Activated CD4-positive, alpha-beta T cell treated with anti-CD3 and anti-CD28 coated beads, Interleukin-2, amount 50 U/mL, for 24 hours (primary cell): ENCODE measurements around the gene TBX15.

Source experiments
- DNase-seq, 2 donors: peaks; one replicate each; pipeline ENCODE4 v3.0.0-alpha.2; 2020; ENCODE audit warnings: low read depth in 1 of 2, low spot score in 1 of 2

Gene TBX15

DNA sequence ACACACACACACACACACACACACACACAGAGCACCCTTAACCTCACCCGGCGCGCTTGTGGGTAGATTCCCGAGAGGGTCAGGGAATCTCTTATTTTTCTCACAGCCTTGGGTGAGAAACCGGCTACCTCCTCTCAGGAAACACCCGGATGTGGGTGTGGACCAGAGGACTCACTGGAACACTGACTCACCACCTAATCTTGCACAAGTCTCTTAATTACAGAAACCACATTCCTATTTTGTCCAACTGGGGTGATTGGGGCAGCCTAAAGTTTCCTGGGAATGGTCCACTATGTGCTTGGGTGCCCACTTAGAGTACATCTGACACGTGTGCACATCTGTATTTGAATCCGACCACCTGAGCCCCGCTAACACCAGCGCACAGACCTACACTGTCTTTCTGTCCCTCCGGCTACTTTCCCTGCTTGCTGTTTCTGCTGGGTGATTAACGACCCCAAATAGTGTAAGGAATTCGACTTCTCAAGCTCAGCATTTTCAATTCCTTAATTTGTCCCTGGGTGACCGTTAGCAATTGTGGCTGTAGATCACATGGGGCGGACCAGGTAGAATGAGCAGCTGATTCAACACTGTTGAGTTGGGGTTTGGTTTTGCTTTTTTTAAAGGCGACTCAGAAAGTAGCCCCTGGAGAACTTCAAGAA is 14.0 kb upstream of the TBX15 start:
- DNase-seq = no peak

DNA sequence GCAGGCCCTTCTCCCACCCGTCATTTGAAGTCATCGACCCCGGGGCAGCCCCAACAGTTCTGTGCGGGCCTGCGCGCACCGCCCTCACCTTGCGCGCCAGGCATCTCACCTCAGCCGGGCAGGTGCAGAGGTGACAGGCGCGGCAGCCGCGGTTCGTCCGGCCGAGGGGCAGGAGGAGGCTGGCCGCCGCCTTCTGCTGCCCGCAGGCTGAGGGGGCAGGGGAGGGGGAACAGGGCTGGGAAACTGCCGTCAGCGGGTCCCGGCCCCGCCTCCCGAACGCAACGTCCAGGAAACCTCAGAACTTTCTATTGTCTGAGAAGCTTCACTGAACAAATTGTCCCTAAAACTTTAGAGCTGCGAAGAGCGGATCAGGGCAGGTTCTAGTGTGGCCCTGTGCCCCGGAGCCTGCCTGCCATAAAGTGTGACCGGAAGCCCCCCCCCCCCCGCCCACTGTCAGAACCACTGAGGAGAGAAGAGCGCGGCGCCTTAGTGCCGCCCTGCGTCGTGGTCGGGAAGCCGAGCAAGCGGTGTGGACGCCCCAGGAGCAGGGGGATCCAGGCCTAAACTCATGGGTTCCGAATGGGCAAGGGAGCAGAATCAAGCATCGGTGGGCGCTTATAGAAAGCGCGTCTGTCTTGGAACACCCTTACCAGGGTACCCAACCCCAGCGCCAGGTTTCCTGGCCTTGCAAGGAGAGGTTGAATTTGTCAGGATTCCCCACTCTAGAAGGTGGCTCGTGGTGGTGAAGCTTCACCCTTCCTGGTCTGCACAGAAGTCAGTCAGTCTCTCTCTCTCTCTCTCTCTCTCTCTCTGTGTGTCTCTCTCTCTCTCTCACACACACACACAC is 13.3 kb upstream of the TBX15 start:
- DNase-seq = no peak

DNA sequence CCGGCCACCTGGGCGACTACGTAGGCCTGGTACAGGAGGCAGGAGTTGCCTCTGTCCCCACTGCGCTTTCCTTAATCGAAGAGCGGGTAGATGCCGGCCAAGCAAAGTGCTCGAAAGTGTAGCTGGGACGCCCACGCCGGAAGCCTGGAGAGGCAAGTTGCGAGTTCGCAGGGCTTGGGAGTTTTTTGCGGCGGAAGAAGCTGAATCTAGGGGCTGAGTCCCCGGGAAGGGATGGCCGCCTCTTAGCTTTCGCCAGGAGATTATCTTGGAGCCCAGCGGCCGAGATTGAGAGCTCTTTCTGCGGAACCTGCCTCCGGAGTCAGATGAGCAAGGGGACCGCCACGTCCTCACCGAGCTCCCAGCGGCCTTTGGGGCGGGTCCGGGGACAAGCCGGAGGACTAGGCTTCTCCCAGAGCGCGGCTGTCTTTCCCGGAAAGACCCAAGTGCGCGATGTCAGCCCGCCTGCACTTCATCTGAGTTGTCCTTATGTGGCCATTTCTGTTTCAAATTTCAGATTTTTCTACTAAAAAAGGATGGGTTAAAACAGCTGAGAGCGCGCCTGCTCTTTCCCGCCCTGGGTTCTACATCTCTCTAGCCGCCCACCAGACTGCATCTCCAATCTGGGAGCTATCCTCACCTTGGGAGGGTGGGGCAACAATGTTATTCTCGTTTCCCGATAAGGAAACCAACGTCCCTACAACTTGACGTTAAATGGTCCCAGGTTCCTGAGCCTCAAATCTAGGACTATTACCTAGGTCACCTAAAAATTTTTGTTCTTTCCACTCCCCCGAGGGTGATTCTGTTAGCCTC is 12.4 kb upstream of the TBX15 start:
- DNase-seq = no peak

DNA sequence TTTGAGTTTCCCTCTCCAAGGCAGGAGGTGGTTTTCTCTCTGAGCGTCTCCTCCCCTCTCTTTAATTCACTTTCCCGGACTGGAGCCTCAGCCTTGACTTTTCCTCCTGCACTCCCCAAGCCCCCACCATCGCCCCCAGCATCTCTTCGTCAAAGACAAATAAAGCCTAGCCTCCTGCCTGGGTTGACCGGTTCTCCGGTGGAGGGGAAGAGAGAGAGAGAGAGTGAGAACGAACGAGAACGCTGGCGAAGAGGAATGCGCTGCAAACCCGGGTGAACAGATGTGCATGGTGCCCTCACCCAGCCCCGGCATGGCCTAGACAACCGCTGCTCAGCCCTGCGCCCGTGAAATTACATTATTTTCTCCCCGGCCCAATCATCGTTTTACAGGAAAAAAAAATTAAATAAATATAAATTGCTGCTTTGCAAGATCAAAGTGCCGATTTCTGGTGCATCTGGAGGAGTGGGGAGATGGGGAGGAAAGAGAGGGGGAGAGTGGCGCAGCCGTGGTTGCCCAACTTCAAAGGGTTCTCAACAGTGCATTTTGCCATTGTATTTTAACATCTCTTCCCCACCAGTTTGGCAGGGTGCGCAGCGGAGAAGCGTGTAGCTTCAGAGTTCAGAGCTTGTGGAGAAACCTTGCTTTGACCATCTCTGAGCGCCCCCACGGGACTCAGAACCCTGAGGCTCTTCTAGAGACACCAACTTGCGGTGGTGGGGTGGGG is 11.4 kb upstream of the TBX15 start:
- DNase-seq = no peak

GRCh38 chr1:118998171-118998570 is 10.0 kb upstream of the TBX15 start:
- no peak for DNase-seq

- DNase-seq = no peak
These were observed 9.1 kb upstream of the TBX15 start for GRCh38 chr1:118997225-118997624.

DNA sequence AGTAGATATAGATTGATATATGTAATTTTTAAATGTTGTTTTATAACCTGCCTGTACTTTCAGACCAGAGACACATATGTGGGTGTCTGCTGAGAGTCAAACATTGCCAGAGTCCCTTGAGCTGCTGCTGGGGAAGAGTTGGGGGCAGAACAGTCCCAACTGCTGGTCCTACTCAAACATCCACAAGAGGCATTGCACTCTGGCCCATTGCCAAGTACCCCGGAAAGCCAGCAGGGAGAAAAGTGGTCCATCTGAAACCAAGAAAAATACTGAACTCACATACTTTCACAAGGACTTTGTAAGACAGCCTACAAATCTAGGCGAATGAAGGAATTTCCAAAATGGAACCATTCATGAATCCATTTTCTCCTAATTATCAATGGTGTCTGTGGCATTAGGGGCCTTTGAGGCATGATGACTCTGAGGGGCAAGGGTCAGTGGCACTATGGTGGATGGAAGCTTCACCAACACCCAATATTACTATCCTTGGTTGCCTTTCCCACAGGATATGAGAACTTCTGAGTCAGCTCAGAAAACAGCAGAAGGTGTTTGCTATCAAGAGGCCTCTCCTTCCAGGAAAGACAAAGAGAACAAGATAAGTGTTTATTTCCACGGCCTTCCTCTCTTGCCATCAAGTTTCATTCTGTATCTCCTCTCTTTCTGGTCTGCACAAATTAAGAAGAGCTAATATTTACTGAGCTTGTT is 7.3 kb upstream of the TBX15 start:
- DNase-seq = no peak

- DNase-seq = no peak
These were observed 5.5 kb upstream of the TBX15 start for GRCh38 chr1:118993700-118994026.

DNA sequence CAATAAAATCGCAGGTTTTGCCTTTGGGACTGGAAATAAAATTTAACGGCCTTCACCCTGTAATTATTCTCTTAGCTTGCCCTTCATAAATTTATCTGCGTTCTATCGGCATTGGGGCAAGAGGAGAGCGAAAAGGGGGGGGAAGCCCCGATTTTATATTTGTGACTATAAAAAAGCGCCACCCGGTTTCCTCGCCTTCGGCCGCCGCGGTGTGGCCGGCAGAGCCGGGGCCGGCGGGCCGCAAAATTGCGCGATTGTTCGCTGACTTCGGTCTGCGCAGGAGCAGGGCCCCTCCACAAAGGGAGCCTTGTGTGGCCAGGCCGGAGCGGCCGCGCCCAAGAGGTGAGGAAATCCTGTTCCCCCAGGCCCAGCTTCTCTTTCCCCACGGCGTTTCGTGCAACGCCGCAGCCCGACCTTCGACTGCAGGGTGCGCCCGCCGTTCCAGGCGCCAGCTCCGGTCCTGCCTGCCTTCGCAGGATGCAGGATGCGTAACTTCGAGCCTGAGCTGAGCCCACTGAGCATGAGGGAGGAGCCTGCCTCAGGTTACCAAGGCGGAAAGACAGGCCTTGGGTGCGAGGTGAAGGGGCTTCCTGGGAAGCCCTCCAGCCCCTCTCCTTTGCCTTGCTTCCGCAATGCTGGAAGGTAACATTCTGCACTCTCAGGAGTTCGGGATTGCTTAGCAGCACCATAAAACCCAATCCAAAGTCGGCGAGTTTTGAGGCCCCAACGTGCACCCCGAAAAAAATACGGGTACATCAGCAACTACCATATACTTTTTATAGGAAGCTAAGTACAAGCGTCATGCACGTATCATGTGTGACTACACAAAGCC is 4.9 kb upstream of the TBX15 start:
- no peak for DNase-seq

DNA sequence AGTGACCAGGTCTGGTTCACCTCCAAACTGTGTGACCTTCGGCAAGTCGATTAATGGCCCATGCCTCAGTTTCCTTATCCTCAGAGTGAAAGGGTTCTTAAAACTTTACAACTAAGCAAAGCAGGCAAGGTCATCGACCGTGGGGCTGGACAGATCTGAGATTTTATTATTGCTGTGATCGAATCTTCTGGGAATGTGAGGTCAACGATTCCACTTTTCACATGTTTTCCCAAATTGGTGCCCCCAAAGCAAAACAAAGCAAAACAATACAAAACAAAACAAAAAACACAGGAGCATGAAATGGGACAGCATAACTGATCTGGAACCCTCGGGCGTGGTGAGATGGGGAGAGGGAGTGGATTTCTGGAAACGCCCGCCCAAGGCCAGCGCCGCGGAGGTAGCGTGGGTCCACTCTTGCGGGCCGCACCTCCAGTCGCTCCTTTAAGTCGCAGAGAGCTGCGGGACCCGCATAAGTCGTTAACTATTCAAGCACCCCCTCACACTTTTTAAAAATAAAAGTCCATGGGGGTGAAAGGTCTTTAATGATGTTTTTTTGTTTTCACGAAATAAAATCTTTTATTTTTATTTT is 4.2 kb upstream of the TBX15 start:
- no peak for DNase-seq

- DNase-seq = no peak
These were observed 3.3 kb upstream of the TBX15 start for GRCh38 chr1:118991448-118991847.

DNA sequence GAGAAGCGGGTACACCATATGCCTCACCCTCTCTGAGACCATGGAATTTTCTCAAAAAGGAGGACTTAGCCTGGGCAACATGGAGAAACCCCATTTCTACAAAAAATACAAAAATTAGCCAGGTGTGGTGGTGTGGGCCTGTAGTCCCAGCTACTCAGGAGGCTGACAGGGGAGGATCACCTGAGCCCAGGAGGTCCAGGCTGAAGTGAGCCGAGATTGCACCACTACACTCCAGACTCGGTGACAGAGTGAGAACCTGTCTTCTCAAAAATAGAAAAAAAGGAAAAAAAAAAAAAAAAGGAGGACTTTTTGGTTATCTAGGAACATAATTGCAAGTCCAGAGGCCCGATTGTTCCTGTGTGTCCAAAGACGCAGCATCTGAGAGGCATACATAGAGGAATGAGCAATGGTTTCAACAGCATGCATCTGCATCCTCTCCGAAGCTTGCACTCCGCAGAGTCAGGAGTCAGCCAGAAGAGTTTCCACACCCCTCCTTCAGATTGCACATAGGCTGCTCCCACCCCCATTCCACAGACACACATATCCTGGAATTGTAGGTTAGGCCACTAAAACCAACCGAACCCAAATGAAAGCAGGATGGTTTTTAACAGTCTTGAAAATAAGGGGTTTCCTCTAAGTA is 2.5 kb upstream of the TBX15 start:
- DNase-seq = no peak

DNA sequence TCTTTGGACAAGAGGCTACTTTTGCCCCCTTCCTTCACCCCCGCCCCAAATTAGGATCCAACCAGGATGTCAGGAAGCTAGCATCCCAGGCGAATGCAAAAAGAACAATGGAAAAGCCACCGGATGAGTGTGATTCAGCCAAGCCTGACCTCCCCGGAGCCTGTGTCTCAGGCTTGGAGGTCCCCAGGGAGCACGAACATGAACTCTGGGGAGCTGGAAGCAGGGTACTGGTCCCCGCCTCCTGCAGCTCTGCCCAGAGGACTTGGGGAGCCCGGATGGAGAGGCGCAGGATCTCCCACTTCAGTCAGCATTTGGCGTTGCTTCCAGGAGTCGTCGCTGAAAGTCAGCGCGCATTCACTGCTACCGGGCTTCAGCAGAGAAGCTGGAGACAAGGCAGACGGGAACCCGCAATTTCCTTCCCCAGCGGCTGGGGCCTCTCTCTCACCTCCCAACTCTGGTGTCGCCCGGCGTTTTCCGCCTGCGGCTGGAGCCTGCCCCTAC is 1.8 kb upstream of the TBX15 start:
- no peak for DNase-seq

DNA sequence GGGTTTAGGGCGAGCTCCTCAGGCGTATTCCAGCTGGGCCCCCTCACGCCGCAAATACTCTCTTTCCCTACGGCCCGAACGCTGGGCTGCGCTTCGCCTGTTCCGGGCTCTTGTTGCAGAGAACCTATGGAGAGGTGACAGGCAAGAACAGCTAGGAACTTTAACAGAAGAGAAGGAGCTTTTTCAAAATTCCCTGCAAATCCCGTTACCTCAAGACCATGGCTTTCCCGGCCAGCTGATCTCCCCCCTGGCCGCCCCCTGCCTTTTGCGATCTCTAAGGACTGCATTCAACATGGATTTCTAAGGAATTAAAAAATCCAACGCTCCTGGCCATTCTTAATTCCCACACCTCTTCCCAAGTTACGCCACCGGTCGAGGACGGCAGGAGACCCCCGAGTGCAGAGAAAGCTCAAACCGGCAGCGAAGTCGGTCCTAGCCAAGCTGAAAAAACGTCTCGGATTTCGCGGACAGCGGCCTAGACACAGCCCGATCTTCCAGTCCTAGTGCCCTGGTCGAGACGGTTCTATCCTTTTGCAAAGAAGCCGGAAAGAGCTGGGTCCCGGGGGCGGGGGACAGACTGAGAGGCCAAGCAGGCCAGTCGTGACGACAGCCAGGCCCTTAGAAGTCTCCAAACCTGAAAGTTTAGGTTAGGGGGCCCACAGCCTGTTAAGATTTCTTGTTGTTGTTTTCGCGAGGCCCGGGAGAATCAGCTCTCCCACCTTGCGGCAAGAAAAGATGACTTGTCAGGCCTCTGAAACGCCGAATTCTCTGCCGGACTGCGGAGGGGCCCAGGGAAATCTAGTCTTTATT is 1.1 kb upstream of the TBX15 start:
- DNase-seq = no peak

- no peak for DNase-seq
These were observed 516 bp downstream of the TBX15 start for GRCh38 chr1:118987468-118988185.

DNA sequence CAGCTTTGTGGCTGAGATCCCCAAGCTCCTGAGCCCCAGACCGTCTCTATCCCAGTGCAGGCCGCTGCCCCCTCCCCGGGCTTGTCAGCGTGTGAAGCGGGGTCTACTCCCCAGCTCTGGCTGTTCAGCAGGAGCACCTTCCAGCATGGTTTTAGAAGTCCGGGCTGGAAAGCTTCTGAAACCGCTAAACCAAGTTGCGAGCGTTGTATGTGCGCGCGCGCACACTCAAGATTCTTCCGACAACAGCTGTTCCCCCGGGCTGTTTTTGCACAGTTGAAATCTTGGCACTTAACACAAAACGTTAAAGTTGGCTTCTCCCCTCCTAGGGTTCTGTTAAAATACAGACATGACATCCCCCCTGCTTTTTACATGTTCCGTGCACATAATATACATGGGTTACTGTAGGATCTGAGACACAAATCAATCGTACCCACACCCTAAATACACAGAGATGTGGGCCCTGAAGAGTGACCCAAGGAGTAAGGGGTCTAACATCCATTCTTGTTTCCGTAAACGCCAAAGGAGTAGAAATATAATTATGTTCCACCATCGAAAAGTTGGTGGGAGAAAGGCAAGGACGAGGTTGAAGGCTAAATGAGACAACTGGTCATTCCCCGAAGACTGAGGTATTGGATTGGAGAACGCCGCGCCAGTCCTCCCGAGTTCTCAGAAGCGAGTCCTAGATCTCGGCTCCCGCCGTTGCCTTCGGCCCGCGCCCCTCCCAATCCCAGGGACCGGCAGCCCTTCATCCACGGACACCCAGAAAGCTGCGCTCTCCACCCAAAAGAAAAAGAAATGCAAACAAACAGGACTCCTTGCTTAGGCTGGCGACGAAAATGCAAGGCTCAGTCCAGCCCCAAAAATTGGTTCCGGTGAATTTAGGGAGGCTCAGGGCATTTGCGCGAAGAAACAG is 1.3 kb downstream of the TBX15 start:
- DNase-seq = no peak
